ENCODE results near the gene ANKIB1.

Gene ANKIB1

DNA sequence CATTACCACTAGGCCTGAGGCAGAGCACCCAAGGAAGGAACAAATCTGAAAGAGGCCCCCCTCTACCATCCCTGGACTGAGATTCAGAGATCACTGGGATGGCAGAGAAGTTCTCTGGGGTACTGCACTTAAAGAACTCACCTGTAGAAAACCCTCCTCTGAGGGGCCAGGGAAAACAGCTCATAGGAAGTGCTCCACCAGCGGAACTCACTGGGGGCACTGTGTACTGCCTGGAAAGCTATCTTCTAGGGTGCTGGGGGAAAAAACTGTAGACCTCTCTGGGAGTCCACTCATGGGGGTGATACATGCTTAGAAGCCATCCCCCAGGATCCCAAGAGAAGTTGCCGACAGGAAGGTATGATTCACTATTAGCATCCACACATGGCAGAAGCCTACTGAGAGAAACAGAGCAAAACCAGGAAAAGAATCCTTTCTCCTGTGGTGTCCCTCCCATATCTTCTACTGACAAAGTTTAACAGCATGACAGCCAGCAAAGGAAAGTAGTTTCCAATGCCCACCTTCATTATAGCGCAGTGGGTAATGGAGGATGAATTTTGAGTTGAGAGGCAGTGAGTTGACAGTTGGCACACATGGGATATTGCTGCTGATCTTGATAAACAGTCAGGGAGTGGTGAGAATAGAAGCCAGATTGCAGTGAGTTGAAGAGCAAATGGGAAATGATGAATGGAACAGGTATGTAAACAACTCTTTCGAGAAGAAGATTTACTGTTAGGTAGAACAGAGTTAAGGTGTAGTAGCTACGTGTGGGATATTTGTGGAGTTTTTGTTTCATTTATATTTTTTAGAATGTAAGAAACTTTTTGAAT is 20.9 kb downstream of the ANKIB1 start:
- DNase-seq (ENCODE audit: low read depth) = no peak

- no peak for DNase-seq (ENCODE audit: low read depth)
Observed at GRCh38 chr7:92268921-92269320, 23.1 kb downstream of the ANKIB1 start.

GRCh38 chr7:92275327-92275726 is 29.6 kb downstream of the ANKIB1 start:
- DNase-seq (ENCODE audit: low read depth) = no peak

DNA sequence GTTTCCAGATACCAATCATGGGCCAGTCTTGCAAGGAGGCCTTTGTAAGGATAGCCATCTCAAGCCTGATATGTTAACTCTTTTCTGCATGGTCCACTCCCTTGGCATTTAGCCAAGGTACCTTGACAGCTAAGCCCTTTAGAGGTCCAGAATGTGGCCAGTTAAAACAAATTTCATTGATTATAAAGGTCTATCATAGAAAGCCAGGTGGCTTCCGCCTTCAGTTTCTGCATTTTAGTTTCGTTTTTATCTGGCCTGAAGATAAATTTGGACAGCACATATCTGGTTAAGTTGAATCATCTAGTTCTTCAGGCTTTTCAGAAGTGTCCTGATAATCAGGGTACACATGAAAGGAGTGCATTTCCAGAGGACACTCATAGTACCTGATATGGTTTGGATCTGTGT is 30.7 kb downstream of the ANKIB1 start:
- no peak for DNase-seq (ENCODE audit: low read depth)

- no peak for DNase-seq (ENCODE audit: low read depth)
Observed at GRCh38 chr7:92279396-92280031, 33.7 kb downstream of the ANKIB1 start.

DNA sequence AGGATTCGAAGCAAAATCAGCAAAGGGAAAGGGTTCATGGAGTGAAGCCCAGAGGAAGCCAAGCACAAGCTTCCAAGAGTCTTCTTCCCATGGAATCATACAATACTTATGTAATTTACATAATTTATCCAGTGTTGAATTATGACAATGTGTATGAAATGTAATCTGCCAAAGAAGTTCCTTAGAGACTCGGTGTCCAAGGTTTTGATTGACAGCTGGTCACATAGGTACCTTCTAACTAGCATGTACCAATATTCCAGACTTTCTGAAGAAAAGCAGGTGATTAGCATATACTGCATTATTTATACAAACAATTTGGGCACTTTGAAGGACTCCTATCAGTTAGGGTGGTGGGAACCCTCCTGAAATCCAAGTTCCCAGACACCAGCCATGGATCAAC is 35.3 kb downstream of the ANKIB1 start:
- no peak for DNase-seq (ENCODE audit: low read depth)

DNA sequence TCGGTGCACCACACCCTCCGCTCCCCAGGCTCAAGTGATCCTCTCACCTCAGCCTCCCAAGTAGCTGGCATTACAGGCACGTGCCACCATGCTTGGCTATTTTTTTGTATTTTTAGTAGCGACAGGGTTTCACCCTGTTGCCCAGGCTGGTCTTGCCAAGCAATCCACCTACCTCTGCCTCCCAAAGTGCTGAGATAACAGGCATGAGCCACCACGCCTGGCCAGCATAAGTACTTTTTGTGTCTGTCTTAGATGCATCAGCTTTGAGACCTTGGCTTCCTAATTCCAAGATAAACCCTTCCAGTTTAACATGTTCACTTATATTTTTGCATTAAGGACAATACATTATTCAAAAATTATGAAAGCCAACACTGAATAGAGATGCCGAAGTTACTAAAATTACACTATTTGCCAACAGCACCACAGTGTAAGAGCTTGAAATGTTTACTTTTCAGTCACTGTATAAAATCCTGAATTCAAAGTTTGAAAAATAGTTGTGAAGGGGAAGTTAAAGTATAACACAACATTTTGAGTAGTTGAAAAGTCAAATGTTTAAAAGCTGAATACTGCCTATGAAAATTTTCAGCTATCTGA is 36.5 kb downstream of the ANKIB1 start:
- no peak for DNase-seq (ENCODE audit: low read depth)

DNA sequence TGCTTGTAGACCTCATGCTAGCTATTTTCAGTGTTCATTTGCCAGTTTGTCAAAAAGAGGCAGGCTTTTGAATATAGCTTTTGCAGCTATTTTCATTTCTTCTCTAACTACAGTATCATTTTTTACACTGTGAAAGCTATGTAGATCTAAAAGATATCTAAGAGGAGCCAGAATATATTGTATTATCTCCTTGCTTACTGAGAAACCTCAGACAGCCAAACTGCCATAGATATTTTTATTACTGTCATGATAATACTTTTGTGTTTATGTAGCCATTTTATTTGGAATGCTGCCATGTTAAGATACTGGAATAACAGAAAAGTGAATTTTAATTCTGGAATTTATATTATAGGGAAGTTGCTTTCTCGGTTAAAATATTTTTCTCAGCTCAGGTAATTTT is 37.2 kb downstream of the ANKIB1 start:
- no peak for DNase-seq (ENCODE audit: low read depth)

DNA sequence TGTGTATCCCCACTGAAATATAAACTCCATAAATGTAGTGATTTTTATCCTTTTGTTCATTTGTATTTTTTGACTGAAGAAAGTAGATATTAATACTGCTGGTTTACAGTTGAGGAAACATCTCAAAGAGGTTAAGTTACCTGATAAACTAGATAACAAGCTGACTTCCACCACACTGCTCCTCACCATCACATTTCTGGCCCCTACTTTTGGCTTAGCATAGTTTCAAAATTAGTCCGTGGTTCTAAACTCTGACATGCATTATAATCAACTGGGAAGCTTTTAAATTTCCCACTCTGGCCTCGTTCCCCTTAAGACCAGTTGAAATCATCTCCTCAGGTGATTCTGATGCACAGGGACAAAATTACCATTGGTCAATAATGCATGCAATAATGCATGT is 43.5 kb downstream of the ANKIB1 start:
- no peak for DNase-seq (ENCODE audit: low read depth)

DNA sequence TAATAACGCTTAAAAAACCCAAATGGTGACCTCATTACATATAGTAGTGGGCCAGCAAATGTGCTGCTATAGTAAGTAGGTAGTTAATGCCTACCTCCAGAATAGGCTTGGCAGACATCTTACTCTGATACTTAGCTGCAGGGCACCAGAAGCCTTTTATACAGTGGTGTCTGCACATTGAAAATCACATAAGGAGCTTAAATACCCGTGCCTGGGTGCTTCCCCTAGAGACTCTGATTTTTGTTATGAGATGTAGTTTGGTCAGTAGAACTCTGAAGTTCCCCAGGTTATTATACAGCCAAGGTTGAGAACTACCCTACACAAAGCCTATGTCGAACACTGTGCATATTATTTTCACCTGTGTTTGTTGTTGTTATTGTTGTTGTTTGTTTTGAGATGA is 47.2 kb downstream of the ANKIB1 start:
- no peak for DNase-seq (ENCODE audit: low read depth)

DNA sequence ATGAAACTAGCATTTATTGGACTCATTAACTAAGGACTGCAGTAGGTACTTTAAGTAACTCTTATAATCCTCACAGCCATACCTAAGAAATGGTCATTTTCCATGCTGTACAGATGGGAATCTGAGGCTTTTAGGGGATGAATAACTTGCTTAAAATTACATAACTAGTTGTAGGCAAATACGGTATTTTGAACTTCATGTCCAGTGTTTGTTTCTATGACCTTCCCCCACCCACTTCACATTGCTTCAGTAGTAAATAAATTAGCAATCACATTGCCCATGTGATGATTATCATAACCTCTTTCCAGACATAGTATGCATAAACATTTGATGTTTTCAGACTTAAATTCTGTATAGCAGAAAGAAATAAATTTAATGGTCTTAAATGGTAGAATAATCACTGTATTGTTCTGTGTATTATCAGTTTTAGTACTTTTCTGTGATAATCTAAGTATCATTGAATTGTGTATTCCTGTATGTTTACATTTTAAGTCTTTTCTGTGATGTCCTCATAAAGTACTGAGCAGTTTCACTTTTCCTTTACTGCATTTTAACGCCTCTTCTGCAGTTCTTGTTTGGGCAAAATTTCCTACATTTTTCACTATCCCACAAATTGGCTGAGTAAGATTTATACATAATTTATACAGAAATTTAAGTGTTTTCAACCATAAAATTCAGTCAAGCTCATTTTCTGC is 48.3 kb downstream of the ANKIB1 start:
- no peak for DNase-seq (ENCODE audit: low read depth)

GRCh38 chr7:92295391-92295790 is 49.6 kb downstream of the ANKIB1 start:
- no peak for DNase-seq (ENCODE audit: low read depth)

- DNase-seq (ENCODE audit: low read depth) = no peak
Observed at GRCh38 chr7:92296235-92296634, 50.5 kb downstream of the ANKIB1 start.

- no peak for DNase-seq (ENCODE audit: low read depth)
Observed at GRCh38 chr7:92296880-92297445, 51.2 kb downstream of the ANKIB1 start.

- no peak for DNase-seq (ENCODE audit: low read depth)
Observed at GRCh38 chr7:92297736-92298135, 52.0 kb downstream of the ANKIB1 start.

GRCh38 chr7:92303761-92304160 is 58.0 kb downstream of the ANKIB1 start:
- no peak for DNase-seq (ENCODE audit: low read depth)

DNA sequence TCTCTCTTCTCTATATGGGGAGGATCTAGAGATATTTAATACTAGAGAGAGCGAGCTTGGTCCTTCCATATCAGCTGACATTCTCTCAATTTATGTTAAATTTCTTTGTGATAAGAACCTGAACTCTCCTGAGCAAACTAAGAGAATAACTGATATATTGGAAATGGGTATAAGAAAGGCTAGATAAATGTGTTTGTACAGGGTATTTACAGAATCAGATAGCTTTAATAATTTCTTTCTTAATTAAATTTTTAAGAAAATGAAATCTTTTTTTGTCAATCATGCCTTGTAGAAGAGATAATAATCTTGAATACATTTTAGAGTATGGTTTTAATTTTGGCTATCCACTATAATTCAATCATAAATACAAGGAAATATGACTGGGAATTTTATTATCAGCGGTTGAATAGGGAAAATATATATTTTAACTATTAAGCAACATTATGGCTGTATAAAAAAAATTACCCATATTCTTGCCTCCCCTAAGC is 58.7 kb downstream of the ANKIB1 start:
- DNase-seq (ENCODE audit: low read depth) = no peak

DNA sequence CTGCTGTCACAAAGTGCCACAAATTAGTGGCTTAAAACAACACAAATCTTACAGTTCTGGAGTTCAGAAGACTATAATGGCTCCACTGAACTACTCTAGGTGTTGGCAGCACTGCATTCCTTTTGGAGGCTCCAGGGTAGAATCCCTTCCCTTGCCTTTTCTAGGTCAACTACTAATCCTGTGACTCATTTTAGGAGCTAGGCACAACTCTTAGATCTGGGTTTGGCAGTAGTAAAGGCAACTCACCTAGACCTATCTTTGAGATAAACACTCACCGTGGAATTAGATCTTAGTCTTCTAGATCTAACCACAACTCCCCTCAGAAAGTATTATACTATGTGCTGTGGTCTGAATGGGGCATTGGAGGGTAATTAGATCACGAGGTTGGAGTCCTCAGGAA is 60.4 kb downstream of the ANKIB1 start:
- no peak for DNase-seq (ENCODE audit: low read depth)

GRCh38 chr7:92313055-92313454 is 67.3 kb downstream of the ANKIB1 start:
- DNase-seq (ENCODE audit: low read depth) = no peak

DNA sequence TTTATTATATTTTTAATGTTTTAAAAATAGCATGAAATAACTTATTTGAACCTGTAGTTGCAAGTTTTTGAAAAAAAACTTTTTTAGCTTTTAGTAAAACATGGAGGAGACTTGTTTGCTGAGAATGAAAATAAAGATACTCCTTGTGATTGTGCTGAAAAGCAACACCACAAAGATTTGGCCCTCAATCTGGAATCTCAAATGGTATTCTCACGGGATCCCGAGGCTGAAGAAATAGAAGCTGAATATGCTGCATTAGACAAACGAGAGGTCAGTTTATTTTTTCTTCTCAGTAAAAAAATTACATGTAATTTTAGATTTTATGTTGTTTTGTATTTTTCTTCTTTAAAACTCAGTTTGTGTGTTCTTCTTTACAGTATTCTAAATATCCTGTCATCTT is 73.5 kb downstream of the ANKIB1 start:
- DNase-seq (ENCODE audit: low read depth) = no peak

DNA sequence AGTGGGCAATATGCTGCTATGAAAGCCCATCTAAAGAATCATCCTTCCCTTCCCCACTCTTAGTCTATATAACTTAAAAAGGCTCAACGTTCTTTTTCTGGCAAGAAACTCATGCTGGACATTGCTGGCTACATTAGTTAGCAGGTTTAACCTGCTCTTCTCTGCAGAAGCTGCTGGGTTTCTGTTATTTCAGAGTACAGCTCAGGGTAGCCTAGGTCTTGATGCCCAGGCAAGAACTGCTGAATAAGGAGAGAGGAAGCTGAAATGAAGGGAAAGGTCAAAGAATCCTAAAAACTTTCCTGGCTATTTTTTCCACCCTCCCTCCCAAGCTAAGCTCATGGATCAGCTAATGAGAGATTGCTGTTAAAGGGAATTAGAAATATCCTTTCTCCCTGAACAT is 79.4 kb downstream of the ANKIB1 start:
- no peak for DNase-seq (ENCODE audit: low read depth)

DNA sequence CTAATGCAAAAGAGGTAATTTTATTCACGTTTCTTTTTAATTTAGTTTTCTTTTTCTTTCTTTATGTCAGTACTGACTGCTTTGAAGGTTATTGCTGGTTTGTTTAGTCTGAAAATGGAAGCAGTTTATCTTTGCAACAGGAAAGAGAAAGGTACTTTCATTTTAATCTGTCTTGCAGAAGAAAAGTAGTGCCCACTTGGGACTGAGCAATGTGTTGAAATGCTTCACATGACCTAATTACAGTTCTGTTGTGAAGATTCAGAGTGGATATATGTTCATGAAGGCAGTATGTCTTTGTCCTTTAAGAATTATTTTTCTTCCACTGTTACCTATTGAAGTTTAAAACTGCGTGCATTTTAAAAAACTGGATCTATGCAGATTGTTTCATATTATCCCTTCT is 80.1 kb downstream of the ANKIB1 start:
- DNase-seq (ENCODE audit: low read depth) = no peak
